Measurements from ENCODE around the gene NPPA.

The NPPA gene

DNA sequence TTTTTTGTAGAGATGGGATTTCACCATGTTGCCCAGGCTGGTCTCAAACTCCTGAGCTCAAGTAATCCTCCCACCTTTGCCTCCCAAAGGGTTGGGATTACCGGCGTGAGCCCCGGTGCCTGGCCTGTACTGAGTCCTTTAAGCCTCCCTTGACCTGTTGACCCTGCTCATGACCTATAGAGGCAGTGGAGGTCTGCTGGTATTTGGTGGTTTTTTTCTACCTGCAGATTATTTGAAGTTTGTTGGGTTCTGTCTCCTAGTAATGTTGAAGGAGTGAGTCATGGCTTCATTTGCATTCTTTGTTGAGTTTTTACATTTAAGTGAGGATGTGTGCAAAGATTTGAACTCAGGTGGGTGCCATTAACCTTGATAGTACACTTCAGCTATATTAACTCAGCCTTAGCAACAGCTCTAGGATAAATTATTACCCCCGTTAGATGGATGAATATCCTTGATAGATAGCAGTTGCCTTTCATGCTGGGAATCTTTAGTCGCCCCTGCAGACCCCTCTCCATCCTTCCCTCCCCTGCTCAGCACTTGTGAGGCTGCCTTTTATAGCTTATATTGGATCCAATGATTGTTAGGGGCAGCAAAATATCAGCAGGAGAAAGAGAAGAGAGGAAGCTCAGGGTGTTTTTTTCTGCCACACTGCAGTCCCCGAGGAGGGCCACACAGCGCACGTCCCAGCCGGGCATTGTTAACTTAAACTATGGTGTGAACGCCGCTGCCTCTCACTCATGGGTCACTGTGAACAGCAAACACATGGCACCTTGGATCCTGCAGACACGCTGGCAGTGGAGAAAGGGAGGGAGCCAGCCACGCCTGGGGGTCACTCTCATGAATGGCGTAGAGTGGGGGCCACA, 26.0 kb upstream of the NPPA start:
- DNase-seq: no peak

DNA sequence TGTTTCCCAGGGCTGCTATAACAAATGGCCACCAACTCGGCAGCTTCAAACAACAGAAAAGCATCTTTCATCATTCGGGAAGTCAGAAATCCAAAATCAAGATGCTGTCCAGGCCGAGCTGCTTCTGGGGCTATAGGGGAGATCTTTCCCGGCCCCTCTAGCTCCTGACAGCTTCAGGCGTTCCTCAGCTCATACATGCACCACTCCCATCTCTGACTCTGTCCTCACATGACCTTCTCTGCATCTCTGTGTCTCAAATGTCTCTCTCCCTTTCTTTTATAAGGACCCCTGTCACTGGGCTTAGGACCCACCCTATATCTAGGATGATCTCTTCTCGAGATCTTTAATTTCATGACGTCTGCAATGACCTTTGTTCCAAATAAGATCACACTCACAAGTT, 25.0 kb upstream of the NPPA start:
- DNase-seq: no peak

DNA sequence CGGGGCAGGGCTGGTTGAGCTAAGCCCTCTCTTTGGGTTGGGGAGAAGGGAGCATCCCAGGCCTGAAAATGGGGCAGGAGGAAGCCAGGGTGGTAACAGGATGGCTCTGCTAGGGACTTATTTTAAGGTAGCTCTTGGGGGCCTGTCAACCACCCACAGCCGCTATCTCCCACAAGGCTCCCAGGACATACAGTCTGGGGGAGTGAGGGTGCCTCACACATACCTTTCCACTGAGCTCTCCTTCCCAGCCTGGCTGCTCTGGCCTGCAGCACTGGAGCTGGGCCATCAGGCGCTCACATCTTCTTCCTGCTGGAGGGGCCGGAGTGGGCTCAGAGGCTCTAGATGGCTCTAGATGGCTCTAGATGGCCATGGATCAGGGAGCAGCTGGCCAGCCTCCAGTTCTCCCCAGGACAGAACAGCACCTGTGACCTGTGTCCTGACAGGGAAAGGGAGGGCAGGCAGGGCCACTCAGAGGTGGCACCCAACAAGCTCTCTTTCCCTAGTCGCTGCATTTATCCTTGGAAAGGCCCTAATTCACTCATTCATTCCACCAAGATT, 22.1 kb upstream of the NPPA start:
- no peak for DNase-seq

DNA sequence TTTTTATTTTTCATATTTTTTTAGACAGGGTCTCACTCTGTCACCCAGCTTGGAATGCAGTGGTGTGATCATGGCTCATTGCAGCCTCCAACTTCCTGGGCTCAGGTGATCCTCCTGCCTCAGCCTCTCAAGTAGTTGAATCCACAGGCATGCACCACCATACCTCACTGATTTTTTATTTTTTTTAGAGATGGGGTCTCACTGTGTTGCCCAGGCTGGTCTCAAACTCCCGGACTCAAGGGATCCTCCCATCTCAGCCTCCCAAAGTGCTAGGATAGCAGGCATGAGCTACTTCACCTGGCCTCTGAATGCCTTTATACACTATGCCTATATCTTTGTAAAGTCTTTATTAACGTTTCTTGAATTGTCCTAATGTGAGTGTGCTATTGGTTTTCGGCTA, 21.5 kb upstream of the NPPA start:
- DNase-seq: no peak

DNA sequence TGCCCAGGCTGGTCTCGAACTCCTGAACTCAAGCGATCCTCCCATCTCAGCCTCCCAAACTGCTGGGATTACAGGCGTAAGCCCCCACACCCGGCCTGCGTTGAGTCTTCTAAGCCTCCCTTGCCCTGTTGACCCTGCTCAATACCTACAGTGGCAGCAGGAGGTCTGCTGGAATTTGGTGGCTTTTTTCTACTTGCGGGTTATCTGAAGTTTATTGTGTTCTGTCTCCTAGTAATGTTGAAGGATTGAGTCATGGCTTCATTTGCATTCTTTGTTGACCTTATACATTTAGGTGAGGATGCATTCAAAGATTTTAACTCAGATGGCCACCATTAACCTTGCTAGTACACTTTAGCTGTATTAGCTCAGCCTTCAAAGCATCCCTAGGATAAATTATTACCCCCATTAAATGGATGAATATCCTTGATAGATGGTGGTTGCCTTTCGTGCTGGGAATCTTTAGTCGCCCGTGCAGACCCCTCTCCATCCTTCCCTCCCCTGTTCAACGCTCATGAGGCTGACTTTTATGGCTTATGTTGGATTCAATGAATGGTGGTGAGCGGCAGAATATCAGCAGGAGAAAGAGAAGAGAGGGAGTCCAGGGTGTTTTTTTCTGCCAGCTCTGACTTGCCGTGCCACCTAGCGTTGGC, 20.9 kb upstream of the NPPA start:
- no peak for DNase-seq

DNA sequence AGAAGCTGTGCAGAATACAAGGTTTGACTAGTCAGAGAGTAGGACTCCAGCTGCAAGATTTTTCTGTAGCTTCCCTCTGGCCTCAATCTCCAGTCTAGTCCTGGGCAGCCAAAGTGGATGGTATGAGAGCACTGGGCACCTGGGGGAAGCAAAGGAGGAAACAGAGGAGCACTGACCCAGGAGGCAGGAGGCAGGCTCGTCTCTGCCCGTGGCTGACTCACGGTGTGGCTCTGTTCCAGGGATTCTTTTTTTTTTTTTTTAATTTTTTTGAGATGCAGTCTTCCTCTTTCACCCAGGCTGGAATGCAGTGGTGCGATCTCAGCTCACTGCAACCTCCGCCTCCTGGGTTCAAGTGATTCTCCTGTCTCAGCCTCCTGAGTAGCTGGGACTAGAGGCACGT, 15.3 kb upstream of the NPPA start:
- no peak for DNase-seq

DNA sequence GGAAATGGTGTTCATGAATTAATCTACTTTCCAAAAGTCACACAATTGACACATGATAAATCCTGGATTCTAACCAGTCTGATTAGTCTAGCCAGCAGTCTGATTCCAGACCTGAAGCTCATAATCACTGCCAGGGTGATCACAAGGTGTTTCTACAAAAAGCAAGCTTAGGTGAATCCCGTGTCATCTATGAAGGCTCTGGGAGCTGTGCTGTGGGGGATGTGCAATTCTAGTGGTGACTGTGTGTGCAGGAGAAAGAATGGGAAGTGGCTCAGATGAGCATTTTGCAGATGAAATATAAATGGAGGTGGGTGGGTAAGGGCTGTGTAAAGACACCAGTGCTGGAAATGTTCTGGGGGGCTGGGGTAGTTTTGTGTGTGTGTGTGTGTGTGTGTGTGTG, 13.0 kb upstream of the NPPA start:
- no peak for DNase-seq

DNA sequence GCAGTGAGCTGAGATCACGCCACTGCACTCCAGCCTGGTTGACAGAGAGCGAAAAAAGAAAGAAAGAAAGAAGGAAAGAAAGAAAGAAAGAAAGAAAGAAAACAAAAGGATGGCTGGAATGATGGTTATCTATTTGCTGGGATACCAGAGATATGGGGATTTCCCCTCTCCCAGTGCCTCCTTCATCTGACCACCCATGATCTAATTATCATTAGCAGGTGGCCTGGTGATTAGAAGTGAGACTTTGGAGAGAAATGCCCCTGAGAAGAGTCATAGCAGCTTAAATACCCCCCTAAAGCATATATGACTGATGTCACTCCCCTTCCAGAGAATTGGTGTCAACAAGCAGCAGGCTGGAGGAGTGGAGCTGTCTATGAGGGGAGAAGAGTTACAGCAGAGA, 12.5 kb upstream of the NPPA start:
- DNase-seq: no peak

DNA sequence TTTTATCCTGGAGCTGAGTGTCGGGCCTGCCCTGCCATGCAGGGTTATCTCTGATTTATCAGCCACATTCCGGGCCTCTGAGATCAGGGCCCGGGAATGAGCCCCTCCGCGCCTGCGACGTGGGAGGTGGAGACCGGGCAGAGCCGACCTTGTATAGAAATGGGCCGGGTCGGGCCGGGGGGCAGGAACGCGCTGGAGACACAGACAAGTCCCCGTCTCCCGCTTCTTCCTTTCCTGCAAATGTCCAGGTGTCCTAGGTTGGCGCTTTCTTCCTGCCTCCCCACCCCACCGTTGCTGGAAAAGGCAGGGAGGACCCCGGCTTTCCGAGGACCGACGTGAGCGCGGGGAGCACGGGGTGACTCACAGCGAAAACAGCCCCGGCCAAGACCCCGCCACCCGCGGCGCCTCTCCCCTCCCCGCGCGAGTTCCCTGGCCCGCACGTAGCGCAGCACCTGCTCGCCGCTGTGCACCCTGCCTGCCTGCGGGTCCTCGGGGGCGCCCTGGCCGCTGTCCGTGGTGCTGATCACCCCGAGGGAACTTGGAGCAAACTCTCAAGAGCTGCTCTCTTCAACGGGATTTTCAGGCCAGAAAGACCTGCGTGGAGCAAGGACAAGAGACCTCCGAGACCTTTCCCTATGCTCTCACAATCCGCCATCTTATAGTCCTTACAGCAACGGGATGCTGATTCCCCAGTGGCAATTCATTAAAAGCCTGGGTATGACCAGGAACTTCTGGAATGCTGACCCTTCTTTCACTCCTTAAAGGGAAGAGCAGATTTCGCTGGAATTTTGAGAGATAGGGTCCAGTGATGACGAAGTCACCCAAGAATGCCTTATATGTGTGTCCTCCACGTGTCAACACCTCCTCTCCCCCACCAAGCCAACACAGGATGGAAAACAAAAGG, 11.6 kb upstream of the NPPA start:
- peak; percentile 59 for DNase-seq

DNA sequence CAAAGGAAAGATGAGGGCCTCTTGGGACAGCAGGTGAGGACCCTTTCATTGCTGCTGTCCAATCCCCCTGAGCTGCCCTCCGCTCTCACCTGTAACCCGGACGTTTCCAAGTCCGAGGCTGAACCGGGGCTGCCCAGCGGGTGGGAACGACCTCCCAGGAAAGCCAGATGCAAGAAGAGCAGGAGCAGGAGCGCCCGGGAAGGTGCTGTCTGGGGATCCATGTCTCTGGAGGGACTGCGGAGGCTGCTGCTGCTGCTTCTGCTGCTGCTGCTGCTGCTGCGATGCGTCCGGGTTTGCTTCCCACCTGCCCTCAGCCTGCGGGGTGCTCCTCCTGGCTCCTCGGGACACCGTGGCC, 11.0 kb upstream of the NPPA start, which contains the start of gene NPPB:
Gene NPPB, minus strand, starts transcription at position 333 of the 355 bp plus-strand sequence. Its CDS starts 112 bp downstream, at position 221.
- no peak for DNase-seq

DNA sequence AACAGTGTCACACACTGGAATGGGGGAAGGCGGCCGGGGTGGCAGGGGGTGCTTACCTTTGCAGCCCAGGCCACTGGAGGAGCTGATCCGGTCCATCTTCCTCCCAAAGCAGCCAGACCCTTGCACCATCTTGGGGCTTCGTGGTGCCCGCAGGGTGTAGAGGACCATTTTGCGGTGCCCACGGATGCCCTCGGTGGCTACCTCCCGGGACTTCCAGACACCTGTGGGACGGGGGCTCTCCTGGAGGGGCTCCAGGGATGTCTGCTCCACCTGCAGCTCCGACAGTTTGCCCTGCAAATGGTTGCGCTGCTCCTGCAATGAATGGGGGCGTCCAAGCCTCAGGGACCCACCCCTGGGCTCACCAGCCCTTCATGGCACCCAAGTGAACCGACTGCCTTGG, 10.6 kb upstream of the NPPA start:
- DNase-seq: no peak

DNA sequence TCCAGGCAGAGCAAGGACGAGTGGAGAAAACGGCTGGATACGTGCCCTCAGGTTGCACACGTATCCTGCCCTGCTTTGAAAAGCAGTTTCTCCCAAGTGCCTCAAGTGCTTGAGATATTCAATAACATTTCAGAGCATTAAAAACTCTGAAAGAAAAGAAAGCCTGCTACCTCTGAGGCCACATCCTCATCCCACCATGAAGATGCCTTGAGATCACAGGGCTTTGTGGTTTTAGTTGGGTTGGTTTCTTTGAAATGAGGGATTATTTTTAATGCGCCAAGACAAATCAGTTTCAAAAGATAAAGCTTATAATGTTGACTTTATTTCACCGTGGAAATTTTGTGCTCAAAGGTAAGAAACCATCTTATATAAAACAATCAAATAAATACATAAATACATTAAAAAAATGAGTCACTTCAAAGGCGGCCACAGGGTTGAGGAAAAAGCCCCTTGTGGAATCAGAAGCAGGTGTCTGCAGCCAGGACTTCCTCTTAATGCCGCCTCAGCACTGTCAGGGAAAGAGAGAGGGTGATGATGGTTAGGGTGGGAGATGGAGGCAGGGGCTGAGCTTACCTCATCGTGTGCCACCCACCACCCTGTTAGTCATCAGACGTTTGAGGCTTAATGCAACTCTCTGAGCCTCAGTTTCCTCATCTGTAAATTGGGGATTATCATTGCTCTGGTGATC, 9.7 kb upstream of the NPPA start:
- no peak for DNase-seq

DNA sequence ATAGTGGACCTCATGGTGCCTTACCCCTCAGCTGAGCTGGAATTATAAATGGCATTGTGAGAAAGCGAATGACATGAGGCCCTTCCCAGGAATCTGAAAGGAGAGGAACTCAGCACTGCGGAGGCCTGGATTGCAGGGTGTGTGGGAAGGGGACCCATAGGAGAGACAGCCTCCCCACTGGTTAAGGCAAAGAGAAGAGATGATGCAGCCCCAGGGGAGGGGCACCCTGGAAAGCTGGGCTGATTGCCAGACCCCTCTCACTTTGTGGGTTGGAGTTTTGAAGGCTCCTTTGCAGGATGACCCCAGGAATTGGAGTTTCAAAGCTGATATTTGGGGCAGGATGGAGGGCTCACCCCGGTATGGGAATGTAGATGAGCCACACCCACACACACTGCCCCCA, 9.1 kb upstream of the NPPA start:
- no peak for DNase-seq

DNA sequence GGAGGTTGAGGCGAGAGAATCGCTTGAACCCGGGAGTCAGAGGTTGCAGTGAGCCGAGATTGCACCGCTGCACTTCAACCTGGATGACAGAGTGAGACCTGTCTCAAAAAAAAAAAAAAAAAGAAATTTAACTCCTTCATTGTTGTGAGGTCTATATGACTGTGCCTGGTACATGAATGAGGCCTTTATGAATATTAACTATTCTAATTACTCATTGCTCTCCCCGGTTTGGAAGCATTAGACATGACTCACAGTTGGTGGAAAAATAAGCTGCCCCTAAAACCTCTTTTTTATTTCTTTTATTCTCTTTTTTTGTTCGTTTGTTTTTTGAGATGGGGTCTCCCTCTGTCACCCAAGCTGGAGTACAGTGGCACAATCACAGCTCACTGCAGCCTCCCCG, 7.8 kb upstream of the NPPA start:
- DNase-seq: no peak

DNA sequence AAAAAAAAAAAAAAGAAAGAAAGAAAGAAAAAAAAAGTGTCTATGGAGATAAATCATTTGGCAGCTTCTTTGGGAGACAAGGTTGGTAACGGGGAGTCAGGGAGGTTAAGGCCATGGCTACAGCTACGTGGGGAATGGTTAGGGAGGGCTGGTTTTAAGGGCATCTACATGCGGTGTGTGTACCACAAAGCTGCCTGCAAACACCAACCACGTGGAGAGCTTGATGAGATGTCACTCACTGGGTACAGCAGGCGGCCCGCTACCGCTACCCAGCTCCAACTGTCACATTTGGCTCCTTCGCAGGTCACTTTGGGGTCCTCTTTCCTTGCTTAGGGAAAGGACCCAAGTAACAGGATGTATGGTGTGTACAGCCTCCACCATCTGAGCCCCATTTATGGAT, 6.9 kb upstream of the NPPA start:
- no peak for DNase-seq

DNA sequence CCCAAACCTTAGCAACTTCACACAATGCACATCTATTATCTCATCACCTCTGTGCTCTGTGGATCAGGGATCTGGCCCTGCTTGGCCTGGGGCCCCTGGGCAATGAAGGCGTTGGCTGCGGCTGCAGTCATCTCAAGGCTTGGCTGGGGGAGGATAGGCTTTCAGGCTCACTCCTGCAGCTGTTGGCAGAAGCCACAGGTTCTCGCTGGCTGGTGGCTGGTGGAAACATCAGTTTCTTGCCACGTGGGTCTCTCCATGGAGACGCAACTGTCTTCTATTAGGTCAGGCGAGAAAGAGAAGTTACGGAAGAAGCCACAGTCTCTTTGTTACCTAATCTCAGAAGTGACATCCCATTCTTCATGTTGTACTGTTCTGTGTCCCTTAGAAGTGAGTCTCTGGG, 3.6 kb upstream of the NPPA start:
- DNase-seq: no peak

DNA sequence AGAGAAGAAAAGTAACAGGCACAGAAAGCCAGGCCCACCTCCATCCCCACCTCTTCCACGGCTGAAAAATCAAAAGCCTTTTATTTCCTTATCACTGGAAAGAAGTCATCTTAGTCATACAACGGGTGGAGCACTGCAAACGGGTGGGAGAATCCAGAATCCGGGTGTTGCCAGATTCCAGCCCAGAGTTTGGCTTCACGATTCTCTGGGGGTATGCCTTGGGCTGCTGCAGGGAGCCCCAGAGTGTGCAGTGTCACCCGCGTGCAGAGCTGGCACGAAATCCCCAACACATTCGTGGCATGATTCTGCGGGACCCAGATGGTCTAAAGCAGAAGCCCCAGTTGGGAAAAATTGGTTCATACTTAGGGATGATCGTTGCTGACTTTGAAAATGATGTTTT, 2.6 kb upstream of the NPPA start:
- no peak for DNase-seq

DNA sequence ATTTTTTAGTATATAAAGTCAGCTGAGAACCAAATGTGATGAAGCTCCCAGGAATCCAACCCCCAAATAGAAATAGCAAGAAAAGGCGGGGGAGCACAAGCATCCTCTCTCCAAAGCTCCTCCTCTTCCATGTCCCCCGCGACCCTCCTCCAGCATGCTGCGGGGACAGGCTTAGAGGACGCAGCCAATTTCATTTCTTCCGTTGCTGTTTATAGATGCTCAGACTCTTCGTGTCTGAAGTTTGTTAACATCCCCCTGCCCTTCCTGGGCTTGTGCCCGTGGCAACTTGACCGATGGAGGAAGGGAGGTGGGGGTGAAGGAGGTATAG, 754 bp upstream of the NPPA start:
- DNase-seq: no peak

DNA sequence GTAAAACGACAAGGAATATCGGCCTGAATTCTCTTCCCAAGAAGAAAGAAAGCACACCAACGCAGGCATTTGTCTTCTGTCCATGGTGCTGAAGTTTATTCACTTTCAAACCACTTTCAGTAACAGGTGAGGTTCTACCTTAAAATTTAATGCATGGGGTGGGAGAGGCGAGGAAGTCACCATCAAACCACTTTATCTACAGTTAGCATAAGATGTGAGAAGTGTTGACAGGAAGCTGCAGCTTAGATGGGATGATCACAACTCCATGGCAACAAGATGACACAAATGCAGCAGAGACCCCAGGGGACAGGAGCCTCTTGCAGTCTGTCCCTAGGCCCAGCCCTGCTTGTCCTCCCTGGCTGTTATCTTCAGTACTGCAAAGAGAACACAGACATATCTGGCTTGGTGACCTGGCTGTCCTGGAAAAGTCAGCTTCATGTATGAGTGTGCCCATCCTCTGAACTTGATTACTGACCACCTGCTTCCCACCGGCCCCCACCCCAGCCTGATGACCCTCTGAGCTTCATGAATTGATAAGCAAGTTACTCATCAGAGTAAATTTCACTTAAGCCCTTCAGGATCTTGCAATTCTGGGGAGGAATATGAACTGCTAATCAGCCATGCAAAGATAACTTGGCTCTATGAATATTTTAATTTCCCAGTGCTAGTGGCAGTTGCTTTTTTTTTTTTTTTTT, 1.8 kb downstream of the NPPA start:
- DNase-seq: no peak

DNA sequence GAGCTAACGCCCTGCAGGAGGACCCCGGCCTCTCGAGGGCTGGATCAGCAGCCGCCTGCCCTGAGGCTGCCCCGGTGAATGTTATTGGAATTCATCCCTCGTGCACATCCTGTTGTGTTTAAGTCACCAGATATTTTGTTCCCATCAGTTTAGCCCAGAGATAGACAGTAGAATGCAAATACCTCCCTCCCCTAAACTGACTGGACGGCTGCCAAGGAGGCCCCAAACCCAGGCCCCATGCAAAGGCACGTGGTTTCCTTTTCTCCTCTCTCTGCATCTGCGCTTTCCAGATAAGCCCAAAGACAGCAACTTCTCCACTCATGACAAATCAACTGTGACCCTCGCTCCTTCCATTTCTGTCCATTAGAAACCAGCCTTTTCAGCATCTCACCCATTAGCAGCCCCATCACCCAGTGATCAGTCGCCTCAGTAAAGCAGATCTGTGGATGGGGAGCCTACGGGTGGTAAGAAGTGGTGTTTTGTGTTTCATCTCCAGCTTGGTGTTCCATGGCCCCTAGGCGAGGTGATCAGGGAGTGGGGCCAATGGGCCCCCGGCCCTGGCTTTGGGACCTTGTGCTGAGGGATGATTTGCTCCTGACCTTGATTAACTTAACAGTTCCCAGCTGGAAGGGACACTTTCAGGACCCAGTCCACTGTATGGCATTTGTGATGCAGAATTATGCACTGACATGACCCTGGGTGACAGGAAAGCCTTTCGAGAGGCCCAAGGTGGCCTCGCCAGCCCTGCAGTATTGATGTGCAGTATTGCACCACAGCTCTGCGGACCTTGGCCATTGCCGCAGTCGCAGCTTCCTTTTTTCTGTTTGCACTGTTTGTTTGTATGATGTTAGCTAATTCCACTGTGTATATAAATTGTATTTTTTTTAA, 5.2 kb downstream of the NPPA start:
- no peak for DNase-seq
